ENCODE measurements around the gene TSHZ3.

Gene TSHZ3

DNA sequence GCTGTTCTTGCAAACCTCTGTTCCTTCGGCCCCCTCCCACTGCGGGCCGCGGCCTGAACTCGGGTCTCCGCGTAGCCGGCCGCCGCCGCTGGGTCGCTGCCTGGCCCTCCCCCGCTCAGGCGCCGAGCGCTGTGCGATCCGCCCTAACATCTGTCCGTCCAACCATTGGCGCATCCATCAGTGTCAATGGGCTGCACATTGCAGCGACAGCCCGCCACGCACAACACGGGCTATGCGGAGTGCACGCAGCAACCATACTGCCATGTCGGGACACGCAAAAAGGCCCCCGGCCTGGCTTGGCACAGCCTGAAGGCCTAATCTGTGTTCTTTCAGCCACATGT, 2.6 kb upstream of the TSHZ3 start:
- H3K4me3 ChIP-seq (ENCODE audit: control insufficient read depth, low read depth, low read length) = peak overlapping the region; percentile 64
- TF ChIP-seq, protein P1, sequence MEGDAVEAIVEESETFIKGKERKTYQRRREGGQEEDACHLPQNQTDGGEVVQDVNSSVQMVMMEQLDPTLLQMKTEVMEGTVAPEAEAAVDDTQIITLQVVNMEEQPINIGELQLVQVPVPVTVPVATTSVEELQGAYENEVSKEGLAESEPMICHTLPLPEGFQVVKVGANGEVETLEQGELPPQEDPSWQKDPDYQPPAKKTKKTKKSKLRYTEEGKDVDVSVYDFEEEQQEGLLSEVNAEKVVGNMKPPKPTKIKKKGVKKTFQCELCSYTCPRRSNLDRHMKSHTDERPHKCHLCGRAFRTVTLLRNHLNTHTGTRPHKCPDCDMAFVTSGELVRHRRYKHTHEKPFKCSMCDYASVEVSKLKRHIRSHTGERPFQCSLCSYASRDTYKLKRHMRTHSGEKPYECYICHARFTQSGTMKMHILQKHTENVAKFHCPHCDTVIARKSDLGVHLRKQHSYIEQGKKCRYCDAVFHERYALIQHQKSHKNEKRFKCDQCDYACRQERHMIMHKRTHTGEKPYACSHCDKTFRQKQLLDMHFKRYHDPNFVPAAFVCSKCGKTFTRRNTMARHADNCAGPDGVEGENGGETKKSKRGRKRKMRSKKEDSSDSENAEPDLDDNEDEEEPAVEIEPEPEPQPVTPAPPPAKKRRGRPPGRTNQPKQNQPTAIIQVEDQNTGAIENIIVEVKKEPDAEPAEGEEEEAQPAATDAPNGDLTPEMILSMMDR (conservative IDR thresholded peaks at IDR 0.05; ENCODE audit: control insufficient read depth, insufficient read depth, low read depth, low read length) = no peak
- DNase-seq (ENCODE audit: low read depth) = no peak

DNA sequence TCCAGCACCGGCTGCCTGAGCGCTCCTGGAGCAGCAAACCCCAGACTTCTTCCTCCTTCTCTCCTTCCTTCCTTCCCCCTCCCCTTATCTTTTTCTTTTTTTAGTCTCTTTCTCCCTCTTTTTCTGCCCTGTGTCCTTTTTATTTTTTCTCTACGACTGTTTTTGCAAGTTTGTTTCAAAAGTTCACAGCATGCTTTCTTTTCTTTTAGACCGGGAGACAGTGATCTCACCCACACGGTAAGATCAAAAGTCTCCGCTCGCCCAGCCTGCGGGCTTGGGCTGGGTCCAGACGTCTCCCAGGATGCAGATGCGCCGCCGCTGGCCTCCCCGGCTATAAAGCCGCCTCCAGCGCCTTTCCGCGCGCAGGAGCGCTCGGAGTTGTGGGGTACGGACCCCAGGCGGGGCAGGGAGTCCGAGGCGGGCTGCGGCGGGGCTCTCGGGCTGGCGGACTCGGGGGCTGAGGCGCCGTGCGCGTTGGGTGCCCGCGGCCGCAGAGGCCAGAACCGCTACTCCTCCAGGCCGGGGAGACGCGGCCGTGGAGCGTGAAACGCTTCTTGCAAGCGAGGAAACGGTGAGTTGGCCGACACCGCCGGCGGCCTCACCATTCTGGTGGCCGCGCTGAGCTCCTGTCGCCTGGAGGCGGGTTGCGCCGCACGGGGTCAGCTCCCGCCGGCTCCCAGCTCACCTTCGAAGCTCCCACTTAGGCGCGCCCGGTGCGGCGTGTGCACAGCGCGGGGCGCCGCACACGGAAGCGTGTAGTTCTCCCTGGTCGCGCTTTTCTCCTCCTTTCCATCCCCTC, 2.0 kb upstream of the TSHZ3 start:
- TF ChIP-seq, protein P1 (conservative IDR thresholded peaks at IDR 0.05; ENCODE audit: control insufficient read depth, insufficient read depth, low read depth, low read length) = no peak
- DNase-seq (ENCODE audit: low read depth) = peak; percentile 75
- peak overlapping the region; percentile 64 for H3K4me3 ChIP-seq (ENCODE audit: control insufficient read depth, low read depth, low read length)

DNA sequence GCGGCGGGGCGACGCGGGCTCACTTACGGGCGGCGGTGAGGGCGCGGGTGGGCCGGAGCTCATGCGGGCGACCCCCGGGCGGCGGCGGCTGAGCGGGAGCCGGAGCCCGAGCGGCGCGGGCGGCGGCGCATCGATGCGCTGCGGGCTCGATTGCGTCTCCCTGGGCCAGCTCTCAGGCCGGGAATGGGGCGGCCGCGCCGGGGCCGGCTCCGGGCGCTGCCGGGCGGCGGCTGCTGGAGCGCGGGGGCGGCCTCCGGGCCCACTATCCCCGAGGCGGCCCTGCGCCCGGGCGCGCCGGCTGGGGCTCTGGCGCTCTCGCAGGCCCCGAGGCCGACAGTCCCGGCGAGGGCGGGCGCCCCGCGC, 1.4 kb upstream of the TSHZ3 start:
- H3K4me3 ChIP-seq (ENCODE audit: control insufficient read depth, low read depth, low read length) = peak overlapping the region; percentile 64
- DNase-seq (ENCODE audit: low read depth) = peak; percentile 35
- TF ChIP-seq, protein P1 (conservative IDR thresholded peaks at IDR 0.05; ENCODE audit: control insufficient read depth, insufficient read depth, low read depth, low read length) = no peak

DNA sequence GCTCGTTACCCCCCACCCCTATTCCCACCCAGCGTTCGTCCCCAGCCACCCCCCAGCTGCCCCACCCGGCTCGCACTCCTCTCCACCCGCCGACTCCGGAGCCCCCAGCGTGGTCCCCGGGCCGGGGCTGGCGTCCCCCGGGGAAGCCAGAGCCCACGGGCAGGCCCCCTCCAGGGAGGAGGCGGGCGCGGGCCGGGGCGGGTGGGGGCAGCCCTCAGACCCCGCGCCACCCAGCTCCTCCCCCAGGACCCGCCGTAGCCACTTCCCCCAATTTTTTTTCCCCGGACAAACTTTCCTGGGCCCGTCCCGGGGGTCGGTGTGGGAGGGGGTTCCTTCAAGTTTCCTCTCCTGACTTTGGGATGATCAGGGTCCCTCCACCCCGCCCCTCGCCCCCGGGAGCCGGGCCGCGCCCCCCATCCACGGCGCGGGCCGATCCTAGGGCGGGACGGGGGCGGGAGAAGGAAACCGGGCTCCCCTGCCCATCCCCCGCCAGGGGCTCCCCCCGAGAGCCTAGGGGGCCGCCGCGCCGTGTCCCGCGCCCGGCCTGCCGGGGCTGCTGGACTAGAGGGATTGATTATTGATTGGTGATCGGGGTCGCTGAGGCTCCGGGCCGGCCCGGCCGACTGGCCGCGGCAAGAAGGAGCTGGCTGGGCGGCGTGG, 927 bp upstream of the TSHZ3 start:
- TF ChIP-seq, protein P1 (conservative IDR thresholded peaks at IDR 0.05; ENCODE audit: control insufficient read depth, insufficient read depth, low read depth, low read length) = no peak
- no peak for DNase-seq (ENCODE audit: low read depth)
- H3K4me3 ChIP-seq (ENCODE audit: control insufficient read depth, low read depth, low read length) = peak overlapping the region; percentile 55

DNA sequence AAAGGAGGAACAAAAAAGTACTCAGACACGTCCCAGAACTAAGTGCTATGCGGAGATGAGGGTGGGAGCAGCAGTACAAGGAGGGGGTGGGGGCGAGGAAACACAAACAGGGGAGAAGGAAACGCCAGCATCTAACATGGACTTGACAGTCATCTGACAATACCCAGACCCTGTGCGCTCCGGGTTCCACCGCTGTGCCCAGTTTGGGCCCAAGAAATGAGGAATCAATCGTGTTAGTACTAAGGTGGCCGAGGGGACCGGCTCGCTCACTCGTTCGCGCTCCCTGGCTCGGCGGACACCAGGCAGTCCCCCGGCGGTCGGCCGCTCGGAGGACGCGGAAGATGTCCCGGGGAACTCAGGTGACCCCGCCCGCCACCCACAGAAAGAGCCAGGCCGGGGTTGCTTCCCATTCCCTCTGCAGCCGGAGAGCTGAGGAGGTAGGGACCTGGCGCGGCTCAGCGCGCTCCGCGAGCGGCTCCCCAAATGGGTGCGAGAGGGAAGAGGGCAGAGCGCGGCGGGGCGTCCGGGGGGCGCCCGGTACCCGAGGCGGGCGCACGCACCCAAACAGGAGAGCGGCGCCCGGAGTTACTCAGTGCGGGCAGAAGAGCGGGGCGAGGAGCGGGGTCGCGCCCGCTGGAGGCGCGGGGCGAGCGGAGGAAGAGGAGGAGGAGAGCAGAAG, 616 bp downstream of the TSHZ3 start:
- TF ChIP-seq, protein P1 (conservative IDR thresholded peaks at IDR 0.05; ENCODE audit: control insufficient read depth, insufficient read depth, low read depth, low read length) = no peak
- no peak for DNase-seq (ENCODE audit: low read depth)
- H3K4me3 ChIP-seq (ENCODE audit: control insufficient read depth, low read depth, low read length) = peak overlapping the region; percentile 82

DNA sequence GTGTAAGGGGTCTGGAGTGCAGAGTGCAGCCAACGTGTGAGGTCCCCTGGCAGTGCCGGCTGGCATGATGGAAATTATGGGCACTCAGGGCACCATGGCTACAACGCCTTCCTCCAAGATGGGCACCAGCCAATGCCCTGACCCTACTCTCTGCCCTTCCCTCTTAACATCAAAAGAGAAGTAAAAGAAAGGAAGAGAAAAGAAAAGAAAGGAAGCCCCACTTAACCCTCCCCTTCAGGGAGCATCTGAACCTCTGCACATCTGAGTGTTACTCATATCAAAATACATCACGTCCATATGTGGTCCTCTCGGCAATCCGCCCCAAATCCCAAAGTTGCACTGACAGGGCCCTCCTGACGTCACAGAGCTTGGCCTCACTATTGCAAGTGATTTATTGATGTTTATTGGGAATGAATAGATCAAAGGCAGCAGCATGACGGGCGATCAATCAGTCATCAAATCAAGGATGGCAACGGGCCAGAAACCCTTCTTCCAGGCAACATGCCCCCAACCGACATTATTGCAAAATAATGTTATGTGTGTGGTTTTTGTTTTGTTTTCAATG, 1.3 kb downstream of the TSHZ3 start:
- TF ChIP-seq, protein P1 (conservative IDR thresholded peaks at IDR 0.05; ENCODE audit: control insufficient read depth, insufficient read depth, low read depth, low read length) = no peak

More for the DNA sequence above, 1.3 kb downstream of the TSHZ3 start:
- H3K4me3 ChIP-seq (ENCODE audit: control insufficient read depth, low read depth, low read length) = peak overlapping the region; percentile 82
- peak; percentile 96 for DNase-seq (ENCODE audit: low read depth)
